Skeletal muscle cell (primary cell): Measurements from ENCODE around the gene BMP8A.
A peak's percentile ranks its signal among the peaks of the same experiment; 100 is the strongest.

Source experiments
- DNase-seq: peaks from one replicate; pipeline ENCODE4 v3.0.0-alpha.2; 2010; ENCODE audit warnings: low read depth
- H3K4me3 ChIP-seq: 2 replicates; pipeline ENCODE4 v1.5.1; 2011; ENCODE audit warnings: low read depth, mild to moderate bottlenecking, control low read depth, low read length, moderate library complexity

BMP8A gene

GRCh38 chr1:39562886-39563285 is 71.5 kb downstream of the BMP8A start:
- no peak for DNase-seq
- no peak overlapping the region for H3K4me3 ChIP-seq

- no peak overlapping the region for H3K4me3 ChIP-seq
Measured at GRCh38 chr1:39563669-39564068, 72.2 kb downstream of the BMP8A start.

GRCh38 chr1:39564340-39564739 is 72.9 kb downstream of the BMP8A start:
- no peak overlapping the region for H3K4me3 ChIP-seq
- DNase-seq = no peak

More at GRCh38 chr1:39563669-39564068, 72.2 kb downstream of the BMP8A start:
- DNase-seq = no peak

GRCh38 chr1:39564941-39565340 is 73.5 kb downstream of the BMP8A start:
- H3K4me3 ChIP-seq = no peak overlapping the region
- DNase-seq = no peak

GRCh38 chr1:39566441-39567137 is 75.2 kb downstream of the BMP8A start:
- H3K4me3 ChIP-seq = no peak overlapping the region
- no peak for DNase-seq

- DNase-seq = no peak
- no peak overlapping the region for H3K4me3 ChIP-seq
Measured at GRCh38 chr1:39567302-39567701, 75.9 kb downstream of the BMP8A start.

GRCh38 chr1:39568208-39568607 is 76.8 kb downstream of the BMP8A start:
- H3K4me3 ChIP-seq = no peak overlapping the region
- no peak for DNase-seq

- no peak for DNase-seq
- no peak overlapping the region for H3K4me3 ChIP-seq
Measured at GRCh38 chr1:39569034-39569433, 77.6 kb downstream of the BMP8A start.

GRCh38 chr1:39570477-39571177 is 79.2 kb downstream of the BMP8A start:
- H3K4me3 ChIP-seq = no peak overlapping the region
- DNase-seq = no peak

GRCh38 chr1:39571178-39571483 is 79.7 kb downstream of the BMP8A start:
- H3K4me3 ChIP-seq = no peak overlapping the region
- no peak for DNase-seq

GRCh38 chr1:39572379-39573096 is 81.1 kb downstream of the BMP8A start:
- DNase-seq = no peak
- no peak overlapping the region for H3K4me3 ChIP-seq

GRCh38 chr1:39573097-39573465 is 81.6 kb downstream of the BMP8A start:
- peak overlapping the region; percentile 86 for H3K4me3 ChIP-seq

GRCh38 chr1:39573736-39574624 is 82.5 kb downstream of the BMP8A start:
- peak overlapping the region; percentile 86 for H3K4me3 ChIP-seq
- DNase-seq = no peak

More at GRCh38 chr1:39573097-39573465, 81.6 kb downstream of the BMP8A start:
- no peak for DNase-seq

- H3K4me3 ChIP-seq = peak overlapping the region; percentile 86
- DNase-seq = no peak
Measured at GRCh38 chr1:39574646-39575045, 83.2 kb downstream of the BMP8A start.
